Nephron progenitor cell (in vitro differentiated cells): ENCODE data around the gene SERINC2.

ENCODE experiments used
- DNase-seq: peaks from one replicate; pipeline ENCODE4 v3.0.0; 2021
- H3K27ac Mint-ChIP-seq: 2 replicates; pipeline ENCODE4 v1.8.0; 2021; ENCODE audit warnings: mild to moderate bottlenecking, moderate library complexity, mixed read lengths
- H3K27me3 Mint-ChIP-seq: 2 replicates; pipeline ENCODE4 v1.8.0; 2021; ENCODE audit warnings: mild to moderate bottlenecking, low read depth, mixed read lengths; ENCODE audit not compliant: poor library complexity
- H3K36me3 Mint-ChIP-seq: 2 replicates; pipeline ENCODE4 v1.8.0; 2021; ENCODE audit warnings: low read depth, mixed read lengths
- H3K4me1 Mint-ChIP-seq: 2 replicates; pipeline ENCODE4 v1.8.0; 2021; ENCODE audit warnings: mixed read lengths
- H3K4me3 Mint-ChIP-seq: 2 replicates; pipeline ENCODE4 v1.8.0; 2021; ENCODE audit warnings: mild to moderate bottlenecking, moderate library complexity, mixed read lengths
- H3K9me3 Mint-ChIP-seq: 2 replicates; pipeline ENCODE4 v1.8.0; 2021; ENCODE audit warnings: mild to moderate bottlenecking, moderate library complexity, mixed read lengths
- TF ChIP-seq, protein P1 (sequence below): fragments of 200-600 bp; sonication (generic); IDR thresholded peaks from 2 replicates; pipeline ENCODE4 v1.5.0; 2021; ENCODE audit warnings: antibody characterized with exemption

The SERINC2 gene

DNA sequence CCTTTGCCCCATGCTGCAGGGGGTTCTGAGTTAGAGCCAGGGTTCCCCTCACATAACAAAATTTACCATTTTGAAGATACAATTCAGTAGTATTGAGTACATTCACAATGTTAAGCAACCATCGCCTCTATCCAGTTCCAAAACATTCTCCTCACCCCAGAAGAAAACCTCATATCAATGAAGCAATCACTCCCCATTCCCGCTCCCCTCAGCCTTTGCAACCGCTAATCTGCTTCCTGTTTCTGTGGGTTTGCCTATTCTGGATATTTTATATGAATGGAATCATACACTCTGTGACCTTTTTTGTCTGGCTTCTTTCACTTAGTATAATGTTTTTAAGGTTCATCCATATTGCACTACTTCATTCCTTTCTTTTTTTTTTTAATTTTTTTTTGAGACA lies 32.9 kb downstream of the SERINC2 start:
- peaks cover 19% of the 10 kb centered on the region for H3K9me3 Mint-ChIP-seq
- TF ChIP-seq, protein P1, sequence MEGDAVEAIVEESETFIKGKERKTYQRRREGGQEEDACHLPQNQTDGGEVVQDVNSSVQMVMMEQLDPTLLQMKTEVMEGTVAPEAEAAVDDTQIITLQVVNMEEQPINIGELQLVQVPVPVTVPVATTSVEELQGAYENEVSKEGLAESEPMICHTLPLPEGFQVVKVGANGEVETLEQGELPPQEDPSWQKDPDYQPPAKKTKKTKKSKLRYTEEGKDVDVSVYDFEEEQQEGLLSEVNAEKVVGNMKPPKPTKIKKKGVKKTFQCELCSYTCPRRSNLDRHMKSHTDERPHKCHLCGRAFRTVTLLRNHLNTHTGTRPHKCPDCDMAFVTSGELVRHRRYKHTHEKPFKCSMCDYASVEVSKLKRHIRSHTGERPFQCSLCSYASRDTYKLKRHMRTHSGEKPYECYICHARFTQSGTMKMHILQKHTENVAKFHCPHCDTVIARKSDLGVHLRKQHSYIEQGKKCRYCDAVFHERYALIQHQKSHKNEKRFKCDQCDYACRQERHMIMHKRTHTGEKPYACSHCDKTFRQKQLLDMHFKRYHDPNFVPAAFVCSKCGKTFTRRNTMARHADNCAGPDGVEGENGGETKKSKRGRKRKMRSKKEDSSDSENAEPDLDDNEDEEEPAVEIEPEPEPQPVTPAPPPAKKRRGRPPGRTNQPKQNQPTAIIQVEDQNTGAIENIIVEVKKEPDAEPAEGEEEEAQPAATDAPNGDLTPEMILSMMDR = no peak
- H3K4me3 Mint-ChIP-seq = no peak overlapping the region
- H3K4me1 Mint-ChIP-seq = peaks cover 31% of the 10 kb centered on the region
- DNase-seq = no peak
- no peak overlapping the region for H3K27ac Mint-ChIP-seq
- H3K36me3 Mint-ChIP-seq = no peaks in the 10 kb centered on the region
- peaks cover 34% of the 10 kb centered on the region for H3K27me3 Mint-ChIP-seq

DNA sequence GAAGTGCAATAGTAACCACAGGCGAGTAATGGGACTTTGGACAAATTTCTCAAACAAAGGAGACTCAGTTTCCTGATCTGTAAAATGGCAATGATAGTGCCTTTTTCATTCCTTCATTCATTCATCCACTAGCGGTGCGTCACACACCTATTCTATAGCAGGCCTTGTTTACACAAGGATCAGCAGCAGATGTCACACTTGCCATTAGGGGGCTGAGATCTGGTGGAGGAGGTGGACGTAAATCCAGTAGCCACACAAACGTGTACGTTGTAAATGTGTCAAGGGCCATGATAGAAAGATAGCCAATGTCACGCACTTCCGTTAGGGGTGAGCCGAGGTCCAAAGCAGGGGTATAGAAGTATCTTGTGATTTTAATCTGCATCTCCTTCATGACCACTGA lies 34.2 kb downstream of the SERINC2 start:
- DNase-seq = peak; percentile 27
- Mint-ChIP-seq H3K27ac (no peak overlapping the region), H3K9me3 (peaks cover 28% of the 10 kb centered on the region), H3K36me3 (no peaks in the 10 kb centered on the region), H3K4me1 (peaks cover 25% of the 10 kb centered on the region), H3K27me3 (peaks cover 45% of the 10 kb centered on the region), H3K4me3 (no peak overlapping the region)
- TF ChIP-seq, protein P1 = peak; percentile 16

DNA sequence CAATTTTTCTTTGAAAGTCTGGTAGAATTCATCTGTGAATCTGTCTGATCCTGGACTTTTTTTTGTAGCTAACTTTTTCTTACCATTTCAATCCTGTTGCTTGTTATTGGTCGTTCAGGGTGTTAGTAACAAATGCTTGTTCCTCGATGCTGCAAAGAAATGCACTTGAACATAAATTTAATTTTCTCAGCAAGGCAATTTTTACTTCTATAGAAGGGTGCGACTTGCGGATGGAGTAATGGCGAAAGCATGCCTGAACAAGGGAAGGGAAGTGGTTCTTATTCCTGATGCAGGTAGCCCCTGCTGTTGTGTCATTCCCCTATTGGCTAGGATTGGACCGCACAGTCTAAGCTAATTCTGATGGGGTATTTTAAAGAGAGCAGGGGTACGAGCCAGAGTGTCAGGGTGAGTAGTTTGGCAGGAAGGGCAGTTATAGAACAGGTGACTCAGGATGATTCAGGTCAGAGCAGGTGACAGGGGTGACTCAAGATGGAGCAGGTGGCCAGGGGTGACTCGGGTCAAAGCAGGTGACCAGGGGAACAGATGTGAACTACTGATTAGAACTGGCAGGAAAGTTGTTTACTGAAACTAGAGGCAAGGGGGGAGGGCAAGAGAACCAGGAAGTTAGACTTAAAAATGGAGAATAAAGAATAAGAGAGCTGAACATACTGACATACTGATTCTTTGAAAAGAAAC lies 40.5 kb downstream of the SERINC2 start:
- Mint-ChIP-seq H3K27me3 (peaks cover 51% of the 10 kb centered on the region), H3K27ac (no peak overlapping the region), H3K4me3 (no peak overlapping the region), H3K4me1 (peaks cover under 1% of the 10 kb centered on the region), H3K9me3 (peaks cover 51% of the 10 kb centered on the region), H3K36me3 (no peaks in the 10 kb centered on the region)
- DNase-seq = no peak
- TF ChIP-seq, protein P1 = no peak

DNA sequence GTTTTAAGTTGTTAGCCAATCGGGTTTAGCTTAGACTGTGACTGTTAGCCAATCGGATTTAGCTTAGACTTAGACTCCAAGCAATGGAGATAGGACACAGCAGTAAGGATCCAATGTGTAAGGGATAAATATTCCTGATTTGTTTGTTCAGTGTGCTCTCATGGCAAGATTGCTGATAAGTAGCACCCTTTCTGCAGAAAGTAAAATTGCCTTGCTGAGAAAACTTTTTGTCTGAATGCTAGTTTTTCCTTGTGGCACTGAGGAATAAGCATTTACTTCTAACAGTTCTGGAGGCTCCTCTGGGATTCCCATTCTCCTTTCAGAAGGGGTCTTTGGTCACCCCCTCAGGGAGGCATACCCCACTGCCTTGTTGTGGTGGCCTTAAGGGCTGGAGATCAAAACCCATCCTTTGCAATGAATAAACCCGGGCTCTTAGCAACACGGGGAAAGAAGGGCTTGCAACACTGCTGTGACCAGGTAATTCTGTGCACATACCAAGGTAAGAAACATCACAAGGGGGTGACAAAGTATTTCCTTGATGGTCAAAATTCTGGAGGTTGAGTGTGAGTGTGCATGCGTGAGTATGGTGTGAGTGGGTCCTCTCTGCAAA lies 45.4 kb downstream of the SERINC2 start:
- H3K36me3 Mint-ChIP-seq = no peaks in the 10 kb centered on the region
- DNase-seq = no peak
- H3K9me3 Mint-ChIP-seq = peaks cover 39% of the 10 kb centered on the region
- no peak overlapping the region for H3K27ac Mint-ChIP-seq
- H3K4me3 Mint-ChIP-seq = no peak overlapping the region
- H3K4me1 Mint-ChIP-seq = no peaks in the 10 kb centered on the region
- TF ChIP-seq, protein P1 = no peak
- peaks cover 53% of the 10 kb centered on the region for H3K27me3 Mint-ChIP-seq

DNA sequence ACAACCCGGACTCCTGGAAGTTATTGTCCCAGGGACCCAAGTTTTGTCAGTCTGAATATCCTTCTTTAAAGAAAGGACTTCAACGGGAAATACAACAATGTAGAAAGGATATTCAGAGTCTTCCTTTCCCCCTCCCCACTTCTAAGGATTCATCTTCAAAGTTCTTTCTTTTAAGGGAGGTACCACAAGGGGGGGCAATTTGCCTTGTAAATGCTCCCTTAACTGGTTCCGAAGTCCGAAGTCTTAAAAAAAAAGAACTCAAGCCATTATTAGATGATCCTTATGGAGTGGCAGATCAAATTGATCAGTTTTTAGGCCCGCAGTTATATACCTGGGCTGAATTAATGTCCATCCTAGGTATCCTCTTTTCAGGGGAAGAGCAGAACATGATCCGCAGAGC lies 47.0 kb downstream of the SERINC2 start:
- H3K9me3 Mint-ChIP-seq = peaks cover 34% of the 10 kb centered on the region

More for the DNA sequence above, 47.0 kb downstream of the SERINC2 start:
- Mint-ChIP-seq H3K27me3 (peaks cover 52% of the 10 kb centered on the region), H3K4me1 (no peaks in the 10 kb centered on the region), H3K4me3 (no peak overlapping the region), H3K27ac (no peak overlapping the region), H3K36me3 (no peaks in the 10 kb centered on the region)
- DNase-seq = no peak
- TF ChIP-seq, protein P1 = peak; percentile 22
